Activated CD8-positive, alpha-beta memory T cell treated with anti-CD3 and anti-CD28 coated beads, Interleukin-2, amount 50 U/mL, for 24 hours (primary cell): ENCODE measurements around the gene PRPF40A.

ENCODE experiments used
- DNase-seq: peaks from one replicate; pipeline ENCODE4 v3.0.0-alpha.2; 2020; ENCODE audit errors: extremely low read depth

PRPF40A gene

DNA sequence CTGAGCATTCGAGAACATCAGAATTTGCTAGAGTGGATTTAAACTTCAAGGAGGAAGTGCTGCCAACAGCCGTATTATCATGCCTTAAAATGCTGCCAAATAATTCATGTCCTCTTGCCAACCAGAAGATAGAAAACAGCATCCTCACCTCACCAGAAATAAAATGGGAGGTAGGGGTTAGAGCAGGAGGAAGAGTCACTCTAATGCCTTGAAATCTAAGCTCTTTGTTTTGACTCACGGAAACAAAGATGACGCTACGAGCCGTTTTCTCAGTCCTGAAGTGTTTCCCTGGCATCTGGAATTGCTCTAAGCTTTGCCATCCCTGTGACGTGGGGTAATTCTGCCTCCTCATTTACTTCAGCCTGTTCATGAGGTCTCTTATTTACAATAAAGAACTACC is 97.1 kb downstream of the PRPF40A start:
- DNase-seq, result no peak

DNA sequence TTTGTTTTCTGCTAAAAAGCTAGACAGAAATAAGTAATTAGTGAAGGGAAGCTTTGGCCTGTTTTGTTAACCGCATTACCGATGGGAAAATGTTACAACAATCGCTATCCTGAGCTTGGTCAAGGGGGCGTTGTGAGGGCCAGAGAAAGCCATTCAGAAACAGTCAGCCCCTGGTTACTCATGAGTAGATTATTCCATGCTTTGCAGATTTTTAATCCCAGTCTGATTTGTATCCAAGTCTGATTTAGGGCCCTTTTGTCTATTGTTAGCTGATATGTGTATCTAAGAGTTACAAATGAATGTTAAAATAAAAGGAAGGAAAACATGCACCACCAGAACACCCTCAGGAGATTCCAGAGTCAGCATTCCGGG is 99.1 kb downstream of the PRPF40A start:
- DNase-seq, result no peak

DNA sequence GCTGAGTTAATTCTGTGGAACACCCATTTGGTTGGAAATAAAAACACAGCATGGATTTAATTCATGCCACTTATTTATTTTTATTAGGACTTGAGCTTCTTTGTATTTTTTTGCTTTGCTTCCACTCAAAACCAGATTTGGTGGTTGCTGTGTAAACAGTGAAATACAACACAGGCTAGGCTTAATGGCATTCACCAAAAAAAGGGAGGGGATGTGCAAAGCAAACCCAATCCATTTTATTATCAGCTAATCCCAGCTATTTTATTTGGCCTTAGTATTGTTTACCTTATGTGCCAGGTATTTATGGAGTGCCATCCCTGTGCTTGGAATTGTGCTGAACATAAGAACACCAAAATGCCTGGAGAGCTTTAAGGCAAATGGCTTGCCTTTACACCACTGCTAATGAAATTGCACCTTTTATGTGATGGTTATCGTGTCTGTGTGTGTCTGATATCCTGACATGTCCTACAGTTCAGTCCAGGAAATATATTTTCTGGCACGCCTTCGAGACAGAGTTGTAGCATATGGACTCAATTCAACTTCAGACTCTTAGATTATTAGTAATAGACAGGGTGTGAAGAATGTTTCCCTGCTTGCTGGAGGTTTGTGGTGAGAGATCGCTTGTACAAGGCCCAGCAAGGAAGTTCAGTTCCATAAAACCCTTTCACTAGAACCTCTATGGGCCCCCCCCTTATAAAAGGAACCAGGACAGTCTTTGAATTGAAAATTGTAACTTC is 99.6 kb downstream of the PRPF40A start:
- no peak for DNase-seq

DNA sequence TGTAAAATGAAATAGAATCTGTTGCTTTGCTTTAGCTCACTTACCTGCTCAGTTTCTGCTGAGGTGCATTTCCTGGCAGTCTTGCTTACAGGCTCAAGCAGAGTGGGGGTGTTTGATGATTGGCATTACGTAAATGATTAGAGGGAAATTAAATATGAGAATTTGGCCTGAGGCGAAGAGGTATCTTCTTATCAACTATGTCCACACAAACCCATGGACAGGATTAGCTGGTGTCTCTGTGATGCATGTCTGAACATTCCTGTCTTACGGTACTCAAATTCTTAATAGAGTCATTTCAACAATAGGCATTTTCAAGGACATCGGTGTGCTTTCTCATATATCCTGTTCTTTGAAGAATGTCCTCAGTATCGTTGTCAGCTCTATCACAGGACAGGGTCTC is 102.1 kb downstream of the PRPF40A start:
- no peak for DNase-seq

DNA sequence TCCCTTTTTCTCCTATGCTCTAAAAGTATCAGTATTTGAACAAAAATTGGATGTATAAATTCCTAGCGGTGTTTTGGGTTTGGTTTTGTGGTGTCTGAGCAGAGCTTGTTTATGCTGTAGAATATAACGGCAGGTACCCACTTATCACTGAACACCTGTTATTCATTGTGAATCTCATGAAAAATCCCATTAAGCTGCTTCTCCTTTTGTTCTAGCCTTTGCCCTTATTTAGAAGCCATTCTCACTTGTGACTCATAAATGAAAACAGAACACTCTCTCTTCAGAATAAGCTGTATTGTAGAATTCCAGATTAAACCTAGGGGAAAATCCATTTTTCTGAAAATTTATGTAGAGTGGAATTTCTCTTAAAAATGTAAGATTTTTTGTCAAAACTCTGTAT is 104.0 kb downstream of the PRPF40A start:
- DNase-seq, result no peak

DNA sequence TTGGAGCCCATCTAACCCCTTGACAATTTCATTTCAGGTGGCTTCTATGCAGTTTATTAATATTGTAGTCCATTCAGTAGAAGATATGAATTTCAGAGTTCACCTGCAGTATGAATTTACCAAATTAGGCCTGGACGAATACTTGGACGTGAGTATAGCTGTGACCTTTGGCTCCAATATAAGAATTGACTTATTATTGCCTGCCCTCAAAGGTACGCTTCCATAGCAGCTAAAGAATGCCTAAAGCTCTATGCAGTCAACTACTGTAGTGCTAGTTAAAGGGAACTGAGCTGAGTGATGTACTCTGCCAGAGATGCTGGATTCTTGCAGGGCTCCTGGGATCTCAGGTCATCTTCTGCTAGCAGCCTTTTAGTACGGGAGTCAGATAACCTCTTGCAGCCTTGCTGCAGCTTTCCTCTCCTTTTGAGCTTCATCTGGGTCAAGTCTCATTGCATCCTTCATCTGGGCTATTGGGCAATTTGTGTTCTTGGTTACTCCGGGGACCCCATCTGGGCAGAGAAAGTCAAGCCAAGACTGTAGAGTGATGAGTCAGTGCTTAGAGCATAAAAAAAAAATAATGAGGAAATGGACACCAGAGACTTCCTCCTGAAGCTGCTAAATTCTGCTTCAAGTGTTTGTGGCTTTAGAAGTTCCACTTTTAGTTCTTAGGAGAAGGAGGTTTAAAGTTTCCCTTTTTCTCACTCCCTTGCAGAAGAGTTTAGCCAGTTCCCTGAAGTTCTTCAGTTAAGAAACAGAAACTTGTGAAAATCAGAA is 105.6 kb downstream of the PRPF40A start:
- no peak for DNase-seq

DNA sequence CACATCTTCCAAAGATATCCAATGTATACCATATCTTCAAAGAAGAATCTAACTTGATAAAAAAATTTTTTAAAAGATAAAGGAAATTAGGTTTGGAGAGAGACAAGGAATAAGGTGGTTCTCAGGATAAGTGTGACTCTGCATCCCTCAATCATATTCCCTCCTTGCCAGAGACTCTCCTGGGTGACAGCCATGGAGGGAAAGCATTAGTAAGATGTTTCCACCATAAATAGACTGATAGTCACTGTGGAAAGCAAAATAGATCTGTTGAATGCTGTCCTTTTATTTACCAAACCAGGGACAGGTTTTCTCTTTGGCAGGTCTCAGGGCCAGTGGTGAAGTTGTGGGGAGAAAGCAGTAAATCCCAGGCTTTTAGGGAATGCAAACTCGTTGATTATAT is 107.6 kb downstream of the PRPF40A start:
- no peak for DNase-seq

DNA sequence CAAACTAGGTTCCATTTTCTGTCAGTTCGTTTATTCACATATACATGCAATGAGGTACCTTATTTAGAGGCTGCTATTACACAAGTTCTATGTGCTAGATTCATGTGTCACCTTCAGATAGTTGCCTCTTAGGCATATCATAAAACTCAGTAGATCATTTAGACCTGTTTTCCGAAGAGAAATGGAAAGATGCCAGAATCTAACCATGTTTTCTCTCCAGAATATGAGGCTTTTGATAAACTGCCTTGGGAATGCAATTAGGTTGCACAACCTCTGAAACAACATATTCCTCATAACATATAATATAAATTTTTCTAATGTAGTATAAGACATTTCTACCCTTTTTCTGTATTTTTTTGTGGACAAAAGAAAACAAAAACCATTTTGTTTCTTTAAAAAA is 108.1 kb downstream of the PRPF40A start:
- no peak for DNase-seq

DNA sequence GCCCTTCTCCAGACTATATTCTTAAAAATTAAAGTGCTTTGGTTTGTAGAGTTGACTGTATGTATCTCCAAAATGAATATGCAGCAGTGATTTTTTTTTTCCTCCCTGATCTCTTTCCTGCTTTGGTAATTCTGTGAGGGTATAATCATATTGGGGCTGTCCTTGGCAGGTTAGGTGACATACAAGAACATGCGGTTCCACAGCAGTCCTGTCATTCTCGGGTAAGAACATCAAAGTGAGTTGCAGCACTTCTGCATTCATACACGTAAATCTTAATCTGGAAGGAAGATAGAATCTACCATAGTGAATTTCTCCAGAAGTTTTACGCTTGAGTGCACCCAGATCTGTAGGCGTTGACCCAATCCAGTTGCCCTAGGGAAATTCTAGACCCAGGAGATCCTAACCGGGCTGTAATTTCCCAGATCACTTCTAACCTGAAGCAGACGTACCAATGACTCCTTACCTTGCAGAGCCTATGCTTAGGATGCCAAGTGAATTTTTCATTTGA is 109.4 kb downstream of the PRPF40A start:
- no peak for DNase-seq

DNA sequence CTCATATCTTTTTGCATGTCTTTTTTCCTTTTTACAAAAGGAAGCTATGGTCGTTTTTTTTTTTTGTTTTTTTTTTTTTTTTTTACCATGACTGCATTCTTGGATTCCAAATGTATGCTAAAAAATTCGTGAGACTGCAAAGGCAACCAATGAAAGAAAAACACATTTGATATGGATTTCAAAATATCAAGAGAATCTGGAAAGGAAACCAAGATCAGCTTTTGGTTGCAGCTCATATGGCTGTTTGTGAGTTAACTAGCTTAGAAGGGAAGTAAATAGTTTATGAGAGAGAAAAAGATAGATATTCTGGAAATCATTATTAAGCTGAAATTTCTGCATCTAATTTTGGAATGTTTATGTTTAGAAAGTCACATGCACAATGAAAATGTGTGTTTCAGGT is 110.3 kb downstream of the PRPF40A start:
- DNase-seq, result no peak

DNA sequence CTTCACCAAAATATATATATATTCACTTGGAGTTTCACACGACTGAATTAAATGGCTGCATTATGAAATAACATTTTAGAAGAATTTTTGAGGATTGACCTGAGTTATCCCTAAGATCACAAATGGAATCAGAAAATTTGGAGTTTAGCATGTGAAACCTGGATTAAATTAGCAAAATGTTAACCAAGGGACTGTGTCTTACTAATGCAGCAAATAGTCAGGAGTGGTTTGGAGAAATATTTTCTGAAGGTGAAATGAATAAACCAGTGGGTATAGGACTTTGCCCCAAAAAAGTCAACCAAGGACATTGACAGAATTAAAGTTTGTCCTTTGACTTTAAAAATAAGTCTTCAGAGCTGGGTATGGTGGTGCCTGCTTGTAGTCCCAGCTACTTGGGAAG is 111.2 kb downstream of the PRPF40A start:
- no peak for DNase-seq

DNA sequence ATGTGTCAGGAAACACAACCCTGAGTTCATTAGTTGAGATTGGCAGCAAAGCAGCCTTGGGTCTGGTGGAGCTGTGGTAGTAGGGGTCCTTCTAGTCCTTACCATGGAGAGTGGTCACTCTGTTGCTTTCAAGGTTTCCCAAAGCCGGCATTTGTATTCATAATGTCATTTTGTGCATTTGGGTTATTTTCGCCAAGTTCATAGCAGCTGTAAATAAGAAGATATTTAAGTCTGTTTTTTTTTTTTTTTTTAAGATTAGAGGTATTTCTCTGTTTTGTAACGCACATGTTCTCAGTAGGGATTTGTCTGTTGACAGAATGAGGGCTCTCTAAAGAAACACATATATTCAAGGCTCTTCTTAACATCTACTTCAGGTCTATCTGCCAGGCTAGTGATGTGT is 114.1 kb downstream of the PRPF40A start:
- no peak for DNase-seq

DNA sequence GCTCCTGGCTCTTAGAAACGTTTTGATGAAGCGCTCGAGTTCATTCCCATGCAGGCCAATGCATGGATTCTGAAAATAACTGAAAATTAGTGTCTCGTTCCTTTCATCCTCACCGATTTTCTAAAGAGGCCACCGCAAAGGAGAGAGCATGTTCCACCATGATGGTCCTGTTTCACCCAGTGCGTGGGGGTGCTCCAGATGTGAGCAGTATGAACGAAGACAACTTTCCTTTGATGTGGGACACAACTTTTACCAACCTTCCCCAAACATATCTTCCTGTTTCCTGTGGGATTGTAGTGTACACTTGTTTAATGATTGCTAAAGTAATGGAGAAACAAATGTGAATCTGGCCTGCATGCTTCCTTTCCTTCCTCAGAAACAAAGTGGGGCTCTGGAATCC is 114.5 kb downstream of the PRPF40A start:
- DNase-seq, result no peak
